Sigmoid colon (tissue), 4 donors: ENCODE results near the gene RFX3.

Source experiments
- EP300 ChIP-seq, 4 donors: sonication (generic); formaldehyde crosslinking; IDR thresholded peaks; one replicate each; pipeline ENCODE4 v1.6.1; 2017; ENCODE audit warnings: antibody characterized with exemption in 4 of 4
- POLR2A ChIP-seq, 2 donors: fragments of 450-650 bp; IDR thresholded peaks; one replicate each; pipeline ENCODE4 v1.6.1; 2016; ENCODE audit warnings: antibody characterized with exemption in 2 of 2, mild to moderate bottlenecking in 2 of 2, moderate library complexity in 2 of 2
- TF ChIP-seq, protein P1 (sequence below), 4 experiments: fragments of 450-650 bp in 3 of 4; fragments of 200-600 bp in 1 of 4; IDR thresholded peaks; one replicate each; pipeline ENCODE4 v1.5.1; 2016 to 2019; ENCODE audit warnings: antibody characterized with exemption in 4 of 4, mild to moderate bottlenecking in 3 of 4, moderate library complexity in 2 of 4

- no peak for TF ChIP-seq EP300 (IDR thresholded peaks at IDR 0.05)
- TF ChIP-seq, protein P1, sequence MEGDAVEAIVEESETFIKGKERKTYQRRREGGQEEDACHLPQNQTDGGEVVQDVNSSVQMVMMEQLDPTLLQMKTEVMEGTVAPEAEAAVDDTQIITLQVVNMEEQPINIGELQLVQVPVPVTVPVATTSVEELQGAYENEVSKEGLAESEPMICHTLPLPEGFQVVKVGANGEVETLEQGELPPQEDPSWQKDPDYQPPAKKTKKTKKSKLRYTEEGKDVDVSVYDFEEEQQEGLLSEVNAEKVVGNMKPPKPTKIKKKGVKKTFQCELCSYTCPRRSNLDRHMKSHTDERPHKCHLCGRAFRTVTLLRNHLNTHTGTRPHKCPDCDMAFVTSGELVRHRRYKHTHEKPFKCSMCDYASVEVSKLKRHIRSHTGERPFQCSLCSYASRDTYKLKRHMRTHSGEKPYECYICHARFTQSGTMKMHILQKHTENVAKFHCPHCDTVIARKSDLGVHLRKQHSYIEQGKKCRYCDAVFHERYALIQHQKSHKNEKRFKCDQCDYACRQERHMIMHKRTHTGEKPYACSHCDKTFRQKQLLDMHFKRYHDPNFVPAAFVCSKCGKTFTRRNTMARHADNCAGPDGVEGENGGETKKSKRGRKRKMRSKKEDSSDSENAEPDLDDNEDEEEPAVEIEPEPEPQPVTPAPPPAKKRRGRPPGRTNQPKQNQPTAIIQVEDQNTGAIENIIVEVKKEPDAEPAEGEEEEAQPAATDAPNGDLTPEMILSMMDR (IDR thresholded peaks at IDR 0.05) = no peak
- no peak for TF ChIP-seq POLR2A (IDR thresholded peaks at IDR 0.05)
Observed at GRCh38 chr9:3477236-3477834, 48.5 kb downstream of the RFX3 start.
